ENCODE results near the gene VPS11. TPM values are rescaled to one million over a fixed set of nuclear protein-coding genes. Genes with fewer than 3 reads are reported as not detected.
A peak's percentile ranks its signal among the peaks of the same experiment; 100 is the strongest.

VPS11 gene
- polyA plus RNA-seq, 3 donors = 28.6 to 56.6 (median 43.3) TPM

GRCh38 chr11:119110439-119110838 is 42.8 kb downstream of the VPS11 start:
- peaks cover 53 to 65% of the 10 kb centered on the region in 2 donors for H3K36me3 Mint-ChIP-seq
- H3K9me3 Mint-ChIP-seq = no peaks in the 10 kb centered on the region
- intact Hi-C loops (cut with micrococcal nuclease) = no loop called here
- Histone ChIP-seq H3K4me3 (replicated peaks in 1 of 3; ENCODE audit: low read depth in 2 of 3, low read length in 3 of 3) (no peak overlapping the region), H3K36me3 (replicated peaks in 1 of 2; ENCODE audit: control insufficient read depth in 1 of 2, insufficient read depth in 2 of 2, low read length in 2 of 2) (peaks cover 51 to 56% of the 10 kb centered on the region in 2 donors), H3K4me2 (replicated peaks; ENCODE audit: extremely low read depth, low read length, poor library complexity, severe bottlenecking) (no peak overlapping the region), H3K9ac (ENCODE audit: insufficient read depth, low read length, poor library complexity, severe bottlenecking) (no peak overlapping the region), H3K27me3 (ENCODE audit: control insufficient read depth in 2 of 2, insufficient read depth in 2 of 2, low read length in 2 of 2) (no peaks in the 10 kb centered on the region), H4K20me1 (ENCODE audit: insufficient read depth, low read length) (peaks cover 50% of the 10 kb centered on the region), H3K27ac (ENCODE audit: low read depth in 1 of 2, low read length in 2 of 2) (peak overlapping the region in 1 of 2 donors; percentile 38), H2AFZ (ENCODE audit: insufficient read depth, low read depth, low read length, poor library complexity, severe bottlenecking) (no peak overlapping the region), H3K79me2 (ENCODE audit: insufficient read depth, low read length) (peaks cover 67% of the 10 kb centered on the region), H3K9me3 (replicated peaks in 1 of 2; ENCODE audit: control insufficient read depth in 1 of 2, insufficient read depth in 1 of 2, low read length in 2 of 2) (no peaks in the 10 kb centered on the region), H3K4me1 (ENCODE audit: control insufficient read depth in 1 of 2, insufficient read depth in 2 of 2, low read length in 2 of 2) (peaks cover 49 to 65% of the 10 kb centered on the region in 2 donors)
- no peak overlapping the region for H3K4me3 Mint-ChIP-seq
- peaks cover 61% of the 10 kb centered on the region for H3K4me1 Mint-ChIP-seq
- 100% methylated on average over 2 of the region's 10 CpGs for WGBS (ENCODE audit: insufficient coverage)
- no peaks in the 10 kb centered on the region for H3K27me3 Mint-ChIP-seq (ENCODE audit: low read depth in 3 of 3)
- TF ChIP-seq CTCF (IDR thresholded peaks at IDR 0.05) = no peak
- DNase-seq = no peak
- H3K27ac Mint-ChIP-seq = peak overlapping the region in 6 of 7 donors; percentile 20 to 86 (median 52)

GRCh38 chr11:119111361-119111925 is 43.8 kb downstream of the VPS11 start:
- H3K79me2 ChIP-seq (ENCODE audit: insufficient read depth, low read length) = peaks cover 68% of the 10 kb centered on the region
- H3K4me2 ChIP-seq (replicated peaks; ENCODE audit: extremely low read depth, low read length, poor library complexity, severe bottlenecking) = no peak overlapping the region
- peaks cover 51 to 56% of the 10 kb centered on the region in 2 donors for H3K36me3 ChIP-seq (replicated peaks in 1 of 2; ENCODE audit: control insufficient read depth in 1 of 2, insufficient read depth in 2 of 2, low read length in 2 of 2)
- no peak for TF ChIP-seq CTCF (IDR thresholded peaks at IDR 0.05)
- peaks cover 55 to 66% of the 10 kb centered on the region in 2 donors for H3K36me3 Mint-ChIP-seq
- H3K9me3 ChIP-seq (replicated peaks in 1 of 2; ENCODE audit: control insufficient read depth in 1 of 2, insufficient read depth in 1 of 2, low read length in 2 of 2) = no peaks in the 10 kb centered on the region
- H3K27ac Mint-ChIP-seq = peak overlapping the region in 1 of 7 donors; percentile 40
- intact Hi-C loops (cut with micrococcal nuclease) = no loop called here
- H3K27me3 Mint-ChIP-seq (ENCODE audit: low read depth in 3 of 3) = no peaks in the 10 kb centered on the region
- peaks cover 47 to 65% of the 10 kb centered on the region in 2 donors for H3K4me1 ChIP-seq (ENCODE audit: control insufficient read depth in 1 of 2, insufficient read depth in 2 of 2, low read length in 2 of 2)
- H3K27me3 ChIP-seq (ENCODE audit: control insufficient read depth in 2 of 2, insufficient read depth in 2 of 2, low read length in 2 of 2) = no peaks in the 10 kb centered on the region
- no peak overlapping the region for H3K9ac ChIP-seq (ENCODE audit: insufficient read depth, low read length, poor library complexity, severe bottlenecking)
- H3K4me3 Mint-ChIP-seq = no peak overlapping the region
- no peak for DNase-seq
- no peak overlapping the region for H3K4me3 ChIP-seq (replicated peaks in 1 of 3; ENCODE audit: low read depth in 2 of 3, low read length in 3 of 3)
- H2AFZ ChIP-seq (ENCODE audit: insufficient read depth, low read depth, low read length, poor library complexity, severe bottlenecking) = no peak overlapping the region
- H3K9me3 Mint-ChIP-seq = no peaks in the 10 kb centered on the region
- no peak overlapping the region for H3K27ac ChIP-seq (ENCODE audit: low read depth in 1 of 2, low read length in 2 of 2)
- peaks cover 50% of the 10 kb centered on the region for H4K20me1 ChIP-seq (ENCODE audit: insufficient read depth, low read length)
- 97% methylated on average over 8 of the region's 11 CpGs for WGBS (ENCODE audit: insufficient coverage)
- peaks cover 60% of the 10 kb centered on the region for H3K4me1 Mint-ChIP-seq

Data from CD14-positive monocyte (primary cell).